GM10266 (cell line): ENCODE results near the gene KCNJ15.

Source experiments
- DNase-seq: peaks from one replicate; pipeline ENCODE4 v3.0.0; 2012; ENCODE audit errors: extremely low spot score
- TF ChIP-seq, protein P1 (sequence below): IDR thresholded peaks from 2 replicates; pipeline ENCODE4 v1.5.1; 2012; ENCODE audit warnings: mild to moderate bottlenecking, low read depth; ENCODE audit not compliant: control insufficient read depth, insufficient read depth; ENCODE audit errors: missing control alignments

Gene KCNJ15

DNA sequence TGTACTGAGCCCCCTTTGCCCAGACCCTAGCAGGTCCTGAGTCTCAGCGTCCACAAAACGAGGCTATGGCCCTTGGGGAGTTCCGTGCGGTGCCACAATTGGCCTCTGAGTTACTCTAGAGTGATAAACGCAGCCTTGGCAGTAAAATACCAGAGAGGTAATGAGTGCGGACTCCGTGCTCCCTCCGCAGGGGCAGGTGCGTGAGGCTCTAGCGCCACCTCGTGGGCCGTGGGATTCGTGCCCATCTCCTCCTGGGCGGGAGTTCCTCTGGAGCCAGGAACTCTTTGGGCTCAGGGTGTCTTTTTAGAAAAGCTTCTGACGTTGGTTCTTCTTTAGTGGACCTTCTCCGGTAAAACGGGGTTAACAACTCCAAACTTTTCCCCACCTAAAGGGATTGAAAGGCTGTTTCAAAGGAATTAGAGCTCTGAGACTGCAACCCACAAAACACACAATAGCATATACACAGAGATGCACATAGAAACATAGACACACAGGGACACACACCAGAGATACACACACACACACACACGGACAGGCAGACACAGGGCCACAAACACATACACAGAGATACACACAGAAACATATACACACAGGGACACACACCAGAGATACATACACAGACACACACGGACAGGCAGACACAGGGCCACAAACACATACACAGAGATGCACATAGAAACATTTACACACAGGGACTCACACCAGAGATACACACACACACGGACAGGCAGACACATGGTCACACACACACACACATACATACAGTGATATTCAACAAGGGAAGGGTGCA, 99.4 kb downstream of the KCNJ15 start:
- DNase-seq = peak; percentile 71
- TF ChIP-seq, protein P1, sequence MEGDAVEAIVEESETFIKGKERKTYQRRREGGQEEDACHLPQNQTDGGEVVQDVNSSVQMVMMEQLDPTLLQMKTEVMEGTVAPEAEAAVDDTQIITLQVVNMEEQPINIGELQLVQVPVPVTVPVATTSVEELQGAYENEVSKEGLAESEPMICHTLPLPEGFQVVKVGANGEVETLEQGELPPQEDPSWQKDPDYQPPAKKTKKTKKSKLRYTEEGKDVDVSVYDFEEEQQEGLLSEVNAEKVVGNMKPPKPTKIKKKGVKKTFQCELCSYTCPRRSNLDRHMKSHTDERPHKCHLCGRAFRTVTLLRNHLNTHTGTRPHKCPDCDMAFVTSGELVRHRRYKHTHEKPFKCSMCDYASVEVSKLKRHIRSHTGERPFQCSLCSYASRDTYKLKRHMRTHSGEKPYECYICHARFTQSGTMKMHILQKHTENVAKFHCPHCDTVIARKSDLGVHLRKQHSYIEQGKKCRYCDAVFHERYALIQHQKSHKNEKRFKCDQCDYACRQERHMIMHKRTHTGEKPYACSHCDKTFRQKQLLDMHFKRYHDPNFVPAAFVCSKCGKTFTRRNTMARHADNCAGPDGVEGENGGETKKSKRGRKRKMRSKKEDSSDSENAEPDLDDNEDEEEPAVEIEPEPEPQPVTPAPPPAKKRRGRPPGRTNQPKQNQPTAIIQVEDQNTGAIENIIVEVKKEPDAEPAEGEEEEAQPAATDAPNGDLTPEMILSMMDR = peak; percentile 92
